CD14-positive monocyte (primary cell): ENCODE measurements around the gene CTAGE8. TPM values are rescaled to one million over a fixed set of nuclear protein-coding genes. Genes with fewer than 3 reads are reported as not detected.
"Not testable (repeated sequence)": the region's sequence is repeated elsewhere in the genome, so short reads cannot be mapped to it uniquely, and the experiment has no call there.

Source experiments
- DNase-seq, 3 donors: peaks; one replicate each; pipeline ENCODE4 v3.0.0-alpha.2; 2011 to 2022
- H2AFZ ChIP-seq: 2 replicates; pipeline ENCODE4 v1.6.0; 2012; ENCODE audit warnings: mild to moderate bottlenecking, low read depth, low read length, inconsistent platforms; ENCODE audit not compliant: insufficient read depth, poor library complexity, severe bottlenecking
- H3K27ac ChIP-seq, 2 donors: 1 replicate in 1 of 2; 2 replicates in 1 of 2; pipeline ENCODE4 v1.5.1; 2012 to 2013; ENCODE audit warnings: low read length in 2 of 2, control low read depth in 1 of 2, inconsistent platforms in 1 of 2, low read depth in 1 of 2, mild to moderate bottlenecking in 1 of 2
- H3K27me3 ChIP-seq, 2 donors: one replicate each; pipeline versions ENCODE4 v1.6.0 to v1.6.1; 2011 to 2013; ENCODE audit warnings: low read length in 2 of 2; ENCODE audit not compliant: control insufficient read depth in 2 of 2, insufficient read depth in 2 of 2
- H3K36me3 ChIP-seq, 2 donors: replicated peaks in 1 of 2; 1 replicate in 1 of 2; 2 replicates in 1 of 2; pipeline versions ENCODE4 v1.5.1 to v1.6.1; 2012 to 2013; ENCODE audit warnings: low read length in 2 of 2, control low read depth in 1 of 2, inconsistent platforms in 1 of 2, mild to moderate bottlenecking in 1 of 2; ENCODE audit not compliant: insufficient read depth in 2 of 2, control insufficient read depth in 1 of 2
- H3K4me1 ChIP-seq, 2 donors: 1 replicate in 1 of 2; 2 replicates in 1 of 2; pipeline versions ENCODE4 v1.5.1 to v1.6.1; 2012 to 2013; ENCODE audit warnings: low read length in 2 of 2, control low read depth in 1 of 2, inconsistent platforms in 1 of 2, mild to moderate bottlenecking in 1 of 2, moderate library complexity in 1 of 2; ENCODE audit not compliant: insufficient read depth in 2 of 2, control insufficient read depth in 1 of 2
- H3K4me2 ChIP-seq: replicated peaks from 2 replicates; pipeline ENCODE3; 2012; ENCODE audit warnings: low read length, moderate library complexity, mild to moderate bottlenecking; ENCODE audit not compliant: poor library complexity, severe bottlenecking; ENCODE audit errors: extremely low read depth
- H3K4me3 ChIP-seq, 3 experiments: fragments of 200-600 bp in 1 of 3; sonication (generic) in 1 of 3; replicated peaks in 1 of 3; 1 replicate in 2 of 3; 2 replicates in 1 of 3; pipeline ENCODE4 v1.5.1; 2011 to 2013; ENCODE audit warnings: low read length in 3 of 3, mild to moderate bottlenecking in 3 of 3, control low read depth in 2 of 3, low read depth in 2 of 3, inconsistent platforms in 1 of 3, moderate library complexity in 1 of 3
- H3K79me2 ChIP-seq: 2 replicates; pipeline ENCODE4 v1.6.0; 2012; ENCODE audit warnings: mild to moderate bottlenecking, control low read depth, inconsistent platforms, low read length, moderate library complexity; ENCODE audit not compliant: insufficient read depth
- H3K9ac ChIP-seq: 2 replicates; pipeline ENCODE4 v1.6.0; 2017; ENCODE audit warnings: low read length, mild to moderate bottlenecking; ENCODE audit not compliant: insufficient read depth, poor library complexity, severe bottlenecking
- H3K9me3 ChIP-seq, 2 donors: replicated peaks in 1 of 2; 1 replicate in 1 of 2; 2 replicates in 1 of 2; pipeline versions ENCODE4 v1.5.1 to v1.6.1; 2012 to 2013; ENCODE audit warnings: low read length in 2 of 2, control low read depth in 1 of 2; ENCODE audit not compliant: control insufficient read depth in 1 of 2, insufficient read depth in 1 of 2
- H4K20me1 ChIP-seq: 2 replicates; pipeline ENCODE4 v1.6.0; 2012; ENCODE audit warnings: mild to moderate bottlenecking, low read length, control low read depth, moderate library complexity; ENCODE audit not compliant: insufficient read depth
- H3K27ac Mint-ChIP-seq, 7 donors: one replicate each; pipeline ENCODE4 v1.8.0; 2020; ENCODE audit warnings: mild to moderate bottlenecking in 7 of 7, mixed read lengths in 7 of 7, moderate library complexity in 6 of 7, inconsistent platforms in 2 of 7
- H3K27me3 Mint-ChIP-seq, 3 donors: one replicate each; pipeline ENCODE4 v1.8.0; 2021 to 2022; ENCODE audit warnings: low read depth in 3 of 3, mild to moderate bottlenecking in 3 of 3, mixed read lengths in 3 of 3, moderate library complexity in 3 of 3, inconsistent platforms in 1 of 3
- H3K36me3 Mint-ChIP-seq, 2 donors: one replicate each; pipeline ENCODE4 v1.8.0; 2020; ENCODE audit warnings: mixed read lengths in 2 of 2, inconsistent platforms in 1 of 2, mild to moderate bottlenecking in 1 of 2
- H3K4me1 Mint-ChIP-seq: one replicate; pipeline ENCODE4 v1.8.0; 2020; ENCODE audit warnings: mild to moderate bottlenecking, mixed read lengths
- H3K4me3 Mint-ChIP-seq, 2 donors: one replicate each; pipeline ENCODE4 v1.8.0; 2020; ENCODE audit warnings: mild to moderate bottlenecking in 2 of 2, mixed read lengths in 2 of 2, moderate library complexity in 1 of 2
- H3K9me3 Mint-ChIP-seq, 7 donors: one replicate each; pipeline ENCODE4 v1.8.0; 2020 to 2022; ENCODE audit warnings: mixed read lengths in 7 of 7, mild to moderate bottlenecking in 6 of 7, moderate library complexity in 6 of 7, inconsistent platforms in 2 of 7
- WGBS: methylation state at CpG from one replicate; pipeline ENCODE4 v1.1.5; 2013; ENCODE audit warnings: missing lambda C conversion rate; ENCODE audit not compliant: insufficient coverage; 5-methylcytosine and 5-hydroxymethylcytosine counted together
- intact Hi-C, 2 donors: fragments of 100-400 bp; cut with micrococcal nuclease; formaldehyde crosslinking; loops; one replicate each; pipeline versions ENCODE4 v1.15.0 to v1.15.1; 2023
- polyA plus RNA-seq, 3 donors: library from polyadenylated mRNA; depleted of rRNA in 1 of 3; unstranded in 2 of 3; stranded (reverse) in 1 of 3; fragments of 300-500 nt in 2 of 3; fragments of >200 nt in 1 of 3; fragmentation: Illumina TruSeq in 2 of 3; gene quantifications; 1 replicate in 2 of 3; 2 replicates in 1 of 3; pipeline ENCODE4 v1.2.3, GENCODE V29; 2012 to 2021

CTAGE8 gene
- polyA plus RNA-seq, 3 donors, result not detected

- H3K4me3 ChIP-seq, intact Hi-C loops, H3K36me3 Mint-ChIP-seq, H3K27ac Mint-ChIP-seq, H3K4me1 Mint-ChIP-seq, H3K4me3 Mint-ChIP-seq, H2AFZ ChIP-seq, H3K27me3 ChIP-seq, H3K4me1 ChIP-seq, H3K27me3 Mint-ChIP-seq, H4K20me1 ChIP-seq, H3K9me3 ChIP-seq, H3K36me3 ChIP-seq, H3K27ac ChIP-seq, H3K4me2 ChIP-seq, DNase-seq, H3K79me2 ChIP-seq, H3K9ac ChIP-seq, H3K9me3 Mint-ChIP-seq: not testable (repeated sequence)
- no CpG with 5 or more reads among the region's 60 CpGs for WGBS
Observed at GRCh38 chr7:144293794-144294499, 24.9 kb upstream of the CTAGE8 start.

- H3K27me3 Mint-ChIP-seq, H4K20me1 ChIP-seq, H3K4me1 ChIP-seq, H3K4me2 ChIP-seq, H2AFZ ChIP-seq, H3K4me3 Mint-ChIP-seq, H3K4me3 ChIP-seq, H3K79me2 ChIP-seq, H3K4me1 Mint-ChIP-seq, H3K9ac ChIP-seq, H3K36me3 ChIP-seq, H3K27ac Mint-ChIP-seq, intact Hi-C loops, H3K9me3 ChIP-seq, H3K27ac ChIP-seq, H3K36me3 Mint-ChIP-seq, DNase-seq, H3K27me3 ChIP-seq, H3K9me3 Mint-ChIP-seq: not testable (repeated sequence)
- no CpG with 5 or more reads among the region's 14 CpGs for WGBS
Observed at GRCh38 chr7:144292384-144293161, 23.5 kb upstream of the CTAGE8 start.

GRCh38 chr7:144291607-144292006 lies 22.5 kb upstream of the CTAGE8 start:
- H3K36me3 Mint-ChIP-seq, result not testable (repeated sequence)

GRCh38 chr7:144287171-144287784 lies 18.2 kb upstream of the CTAGE8 start:
- H3K4me1 ChIP-seq, H2AFZ ChIP-seq, H3K4me2 ChIP-seq, H3K27me3 Mint-ChIP-seq, H4K20me1 ChIP-seq, H3K27ac ChIP-seq, H3K4me1 Mint-ChIP-seq, H3K27me3 ChIP-seq, H3K9me3 ChIP-seq, H3K9me3 Mint-ChIP-seq, DNase-seq, intact Hi-C loops, H3K4me3 ChIP-seq, H3K4me3 Mint-ChIP-seq, H3K9ac ChIP-seq, H3K27ac Mint-ChIP-seq, H3K79me2 ChIP-seq, H3K36me3 ChIP-seq, H3K36me3 Mint-ChIP-seq: not testable (repeated sequence)
- WGBS, result no CpG with 5 or more reads among the region's 3 CpGs

More at GRCh38 chr7:144291607-144292006, 22.5 kb upstream of the CTAGE8 start:
- H3K4me1 Mint-ChIP-seq, H3K4me1 ChIP-seq, DNase-seq, H3K9me3 Mint-ChIP-seq, intact Hi-C loops, H2AFZ ChIP-seq, H3K27ac ChIP-seq, H3K27ac Mint-ChIP-seq, H3K4me2 ChIP-seq, H3K9ac ChIP-seq, H4K20me1 ChIP-seq, H3K4me3 ChIP-seq, H3K27me3 ChIP-seq, H3K9me3 ChIP-seq, H3K79me2 ChIP-seq, H3K36me3 ChIP-seq, H3K4me3 Mint-ChIP-seq, H3K27me3 Mint-ChIP-seq: not testable (repeated sequence)
- WGBS, result no CpG with 5 or more reads among the region's 4 CpGs
